Activated B cell treated with CpG ODN at 0.5 μM for 24 hours (primary cell): ENCODE results near the gene NLRP9. TPM values are rescaled to one million over a fixed set of nuclear protein-coding genes. Genes with fewer than 3 reads are reported as not detected.

Experiments used
- ATAC-seq: fragments of 200-7000 bp; cut with Tn5 transposase; one replicate; pipeline ENCODE4 v1.10.0; 2021; ENCODE audit warnings: low read depth, mild to moderate bottlenecking, moderate library complexity
- CTCF ChIA-PET: fragments of 350-600 bp; sonication (Branson Sonifier 250); formaldehyde crosslinking; loops from one replicate; lab custom pipeline; 2021; ENCODE audit warnings: antibody characterized with exemption; lab: Charles Lee
- POLR2A ChIA-PET: fragments of 350-600 bp; sonication (Branson Sonifier 250); formaldehyde crosslinking; loops from one replicate; lab custom pipeline; 2021; ENCODE audit warnings: antibody characterized with exemption; lab: Charles Lee
- DNase-seq: peaks from one replicate; pipeline ENCODE4 v3.0.0; 2022
- H3K27ac Mint-ChIP-seq: one replicate; pipeline ENCODE4 v1.8.0; 2020; ENCODE audit warnings: mixed read lengths
- H3K27me3 Mint-ChIP-seq: one replicate; pipeline ENCODE4 v1.8.0; 2021; ENCODE audit warnings: mixed read lengths
- H3K36me3 Mint-ChIP-seq: one replicate; pipeline ENCODE4 v1.8.0; 2021; ENCODE audit warnings: low read depth, mixed read lengths
- H3K4me1 Mint-ChIP-seq: one replicate; pipeline ENCODE4 v1.8.0; 2021; ENCODE audit warnings: mixed read lengths
- H3K4me3 Mint-ChIP-seq: one replicate; pipeline ENCODE4 v1.8.0; 2020; ENCODE audit warnings: mild to moderate bottlenecking, mixed read lengths
- H3K9me3 Mint-ChIP-seq: one replicate; pipeline ENCODE4 v1.8.0; 2020; ENCODE audit warnings: mixed read lengths
- intact Hi-C: fragments of 100-400 bp; cut with micrococcal nuclease; formaldehyde crosslinking; loops from one replicate; pipeline ENCODE4 v1.15.1; 2024
- total RNA-seq: library from RNA; stranded (reverse); gene quantifications from 2 replicates; pipeline ENCODE4 v1.2.3, GENCODE V29; 2022
- TF ChIP-seq, protein P1 (sequence below): fragments of 200-600 bp; IDR thresholded peaks from one replicate; pipeline ENCODE4 v1.8.0; 2022; ENCODE audit warnings: antibody characterized with exemption, mild to moderate bottlenecking

The NLRP9 gene
- total RNA-seq, 1 donor from 2014 or later = not detected

DNA sequence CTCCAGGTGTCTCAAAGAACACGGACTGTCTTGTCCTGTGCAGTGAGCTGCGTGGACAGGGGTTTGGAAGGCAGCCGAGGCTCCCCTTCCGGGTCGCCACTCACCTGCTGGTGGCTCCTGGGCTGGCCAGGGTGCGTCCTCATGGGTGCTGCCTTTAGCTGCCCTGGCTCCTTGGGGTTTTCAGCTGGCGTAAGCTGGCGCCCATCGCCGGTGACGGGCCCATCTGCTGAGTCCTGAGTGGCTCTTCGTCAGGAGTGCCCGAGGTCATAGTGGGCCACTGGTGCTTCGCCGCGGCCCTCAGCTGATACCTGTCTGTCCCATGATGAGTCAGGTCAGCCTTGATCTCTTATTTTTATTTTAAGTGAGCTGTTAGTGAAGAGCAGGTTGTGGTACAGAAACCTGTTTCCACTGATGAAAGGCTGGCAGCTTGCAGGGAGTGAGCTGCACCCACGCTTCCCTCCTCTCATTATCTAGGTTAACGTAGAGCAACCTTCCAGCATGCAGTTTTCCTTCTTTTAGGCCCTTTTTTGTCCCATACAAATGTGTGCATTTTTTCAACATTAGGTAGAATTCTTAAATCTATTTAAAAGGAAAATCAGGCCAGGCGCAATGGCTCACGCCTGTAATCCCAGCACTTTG, 44.7 kb downstream of the NLRP9 start:
- ATAC-seq (no peak), DNase-seq (no peak)
- Mint-ChIP-seq H3K27me3 (no peaks in the 10 kb centered on the region), H3K9me3 (no peaks in the 10 kb centered on the region), H3K4me3 (no peak overlapping the region), H3K27ac (no peak overlapping the region), H3K36me3 (peaks cover 68% of the 10 kb centered on the region), H3K4me1 (peaks cover 9% of the 10 kb centered on the region)
- CTCF ChIA-PET = no interaction called here
- TF ChIP-seq, protein P1, sequence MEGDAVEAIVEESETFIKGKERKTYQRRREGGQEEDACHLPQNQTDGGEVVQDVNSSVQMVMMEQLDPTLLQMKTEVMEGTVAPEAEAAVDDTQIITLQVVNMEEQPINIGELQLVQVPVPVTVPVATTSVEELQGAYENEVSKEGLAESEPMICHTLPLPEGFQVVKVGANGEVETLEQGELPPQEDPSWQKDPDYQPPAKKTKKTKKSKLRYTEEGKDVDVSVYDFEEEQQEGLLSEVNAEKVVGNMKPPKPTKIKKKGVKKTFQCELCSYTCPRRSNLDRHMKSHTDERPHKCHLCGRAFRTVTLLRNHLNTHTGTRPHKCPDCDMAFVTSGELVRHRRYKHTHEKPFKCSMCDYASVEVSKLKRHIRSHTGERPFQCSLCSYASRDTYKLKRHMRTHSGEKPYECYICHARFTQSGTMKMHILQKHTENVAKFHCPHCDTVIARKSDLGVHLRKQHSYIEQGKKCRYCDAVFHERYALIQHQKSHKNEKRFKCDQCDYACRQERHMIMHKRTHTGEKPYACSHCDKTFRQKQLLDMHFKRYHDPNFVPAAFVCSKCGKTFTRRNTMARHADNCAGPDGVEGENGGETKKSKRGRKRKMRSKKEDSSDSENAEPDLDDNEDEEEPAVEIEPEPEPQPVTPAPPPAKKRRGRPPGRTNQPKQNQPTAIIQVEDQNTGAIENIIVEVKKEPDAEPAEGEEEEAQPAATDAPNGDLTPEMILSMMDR = no peak
- intact Hi-C loops = no loop called here
- POLR2A ChIA-PET = no interaction called here

DNA sequence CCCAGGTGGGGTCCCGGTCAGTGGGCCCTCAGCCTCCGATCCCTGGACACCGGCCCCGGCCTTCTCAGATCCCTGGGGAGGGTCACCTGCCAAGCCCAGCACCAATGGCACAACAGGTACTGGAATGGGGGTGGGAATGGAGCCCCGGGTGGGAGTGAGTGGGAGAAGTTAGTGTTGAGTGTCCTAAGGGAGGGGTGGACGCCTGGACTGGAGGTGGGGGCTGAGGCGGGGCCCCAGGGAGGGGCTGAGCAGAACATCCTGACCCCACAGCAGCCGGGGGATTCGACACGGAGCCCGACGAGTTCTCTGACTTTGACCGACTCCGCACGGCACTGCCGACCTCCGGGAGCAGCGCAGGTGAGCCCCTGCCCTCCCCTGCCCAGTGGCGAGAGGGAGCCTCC, 45.5 kb downstream of the NLRP9 start:
- H3K4me1 Mint-ChIP-seq = peaks cover 16% of the 10 kb centered on the region
- intact Hi-C loops = no loop called here
- DNase-seq = no peak
- POLR2A ChIA-PET = no interaction called here
- H3K27ac Mint-ChIP-seq = no peak overlapping the region
- H3K9me3 Mint-ChIP-seq = no peaks in the 10 kb centered on the region
- no peak for ATAC-seq
- H3K4me3 Mint-ChIP-seq = no peak overlapping the region
- CTCF ChIA-PET = no interaction called here
- H3K36me3 Mint-ChIP-seq = peaks cover 70% of the 10 kb centered on the region
- TF ChIP-seq, protein P1 = no peak
- H3K27me3 Mint-ChIP-seq = no peaks in the 10 kb centered on the region

DNA sequence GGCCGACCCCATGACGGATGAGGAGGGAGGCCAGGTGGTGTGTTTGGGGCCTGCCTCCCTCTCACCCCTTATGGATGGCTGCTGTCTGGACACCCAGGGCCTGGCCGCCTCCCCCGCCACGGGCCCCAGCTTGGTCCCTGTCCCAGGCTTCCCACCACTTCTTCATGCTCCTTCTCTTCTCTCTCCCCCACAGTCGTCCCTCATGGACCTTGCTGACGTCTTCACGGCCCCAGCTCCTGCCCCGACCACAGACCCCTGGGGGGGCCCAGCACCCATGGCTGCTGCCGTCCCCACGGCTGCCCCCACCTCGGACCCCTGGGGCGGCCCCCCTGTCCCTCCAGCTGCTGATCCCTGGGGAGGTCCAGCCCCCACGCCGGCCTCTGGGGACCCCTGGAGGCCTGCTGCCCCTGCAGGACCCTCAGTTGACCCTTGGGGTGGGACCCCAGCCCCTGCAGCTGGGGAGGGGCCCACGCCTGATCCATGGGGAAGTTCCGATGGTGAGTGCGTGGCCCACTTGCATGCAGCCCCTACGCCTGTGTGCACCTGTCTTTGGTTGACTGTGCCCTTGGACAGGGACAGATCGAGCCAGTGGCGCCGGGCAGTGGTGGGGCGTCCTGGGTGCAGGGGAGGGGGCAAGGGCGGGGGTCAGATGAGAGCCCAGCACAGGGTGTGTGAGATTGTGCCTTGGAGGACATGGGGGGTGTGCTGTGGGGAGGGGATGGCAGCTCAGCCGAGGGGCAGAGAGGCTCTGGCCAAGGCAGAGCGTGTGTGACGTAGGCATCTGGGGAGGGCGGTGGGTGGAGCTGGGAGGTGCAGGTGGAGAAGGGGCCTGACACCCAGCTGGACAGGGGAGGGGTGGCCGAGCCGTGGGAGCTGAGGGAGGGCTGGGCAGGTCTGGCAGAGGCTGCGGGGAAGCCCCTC, 46.4 kb downstream of the NLRP9 start:
- H3K27ac Mint-ChIP-seq = no peak overlapping the region
- H3K4me3 Mint-ChIP-seq = no peak overlapping the region
- H3K4me1 Mint-ChIP-seq = peaks cover 22% of the 10 kb centered on the region
- peaks cover 68% of the 10 kb centered on the region for H3K36me3 Mint-ChIP-seq
- POLR2A ChIA-PET = no interaction called here
- H3K27me3 Mint-ChIP-seq = no peaks in the 10 kb centered on the region
- no peaks in the 10 kb centered on the region for H3K9me3 Mint-ChIP-seq
- CTCF ChIA-PET = no interaction called here
- no peak for ATAC-seq
- intact Hi-C loops = no loop called here
- TF ChIP-seq, protein P1 = no peak
- no peak for DNase-seq

DNA sequence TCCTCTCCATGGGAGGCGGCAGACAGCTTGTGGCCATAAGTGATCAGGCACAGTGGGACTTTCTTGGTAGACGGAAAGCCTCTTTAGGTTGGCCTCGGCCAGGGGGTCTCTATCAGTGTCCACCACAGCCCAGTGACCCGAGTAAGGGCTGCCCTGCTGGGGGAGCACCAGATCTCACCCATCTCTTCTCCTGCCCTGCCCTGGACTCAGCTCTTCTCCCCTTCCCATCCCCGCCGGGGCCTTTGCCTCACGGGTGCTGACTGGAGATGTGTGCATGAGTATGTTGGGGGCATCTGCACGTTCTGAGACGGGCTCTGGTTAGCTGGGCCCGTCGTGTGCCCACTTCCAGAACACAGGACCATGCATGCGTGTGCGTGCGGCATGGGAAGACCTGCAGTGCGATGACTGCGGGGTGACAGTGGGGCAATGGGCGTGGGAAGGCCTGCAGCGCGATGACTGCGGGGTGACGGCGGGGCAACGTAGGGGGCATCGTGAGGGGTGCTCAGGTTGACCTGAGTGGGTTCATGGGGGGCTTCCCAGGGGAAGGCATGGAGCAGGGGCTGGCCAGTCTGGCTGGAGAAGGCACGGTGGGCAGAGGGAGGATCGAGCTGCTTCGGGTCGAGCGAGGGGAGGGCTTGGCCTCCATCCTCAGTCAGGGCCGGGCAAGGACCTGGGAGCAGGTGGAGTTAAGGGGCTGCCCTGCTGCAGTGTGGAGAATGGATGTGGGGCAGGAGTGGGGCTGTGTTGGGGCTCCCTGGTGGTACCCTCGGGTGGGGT, 47.2 kb downstream of the NLRP9 start:
- no peaks in the 10 kb centered on the region for H3K27me3 Mint-ChIP-seq
- no peaks in the 10 kb centered on the region for H3K9me3 Mint-ChIP-seq
- ATAC-seq (no peak), DNase-seq (no peak)
- no peak overlapping the region for H3K4me3 Mint-ChIP-seq
- H3K4me1 Mint-ChIP-seq = peaks cover 29% of the 10 kb centered on the region
- ChIA-PET CTCF (no interaction called here), POLR2A (no interaction called here)
- intact Hi-C loops = no loop called here
- H3K27ac Mint-ChIP-seq = no peak overlapping the region
- peaks cover 68% of the 10 kb centered on the region for H3K36me3 Mint-ChIP-seq
- TF ChIP-seq, protein P1 = no peak
